ENCODE measurements around the gene MYEOV.

MYEOV gene

GRCh38 chr11:69293819-69294505 lies at the start of gene MYEOV:
MYEOV (plus strand) TSS chr11:69294155; CDS start chr11:69295355, 1,200 bp downstream.
- no peak for DNase-seq (ENCODE audit: low read depth in 2 of 2, low spot score in 1 of 2)

- DNase-seq (ENCODE audit: low read depth in 2 of 2, low spot score in 1 of 2): no peak
Observed at GRCh38 chr11:69244266-69244665, 49.7 kb upstream of the MYEOV start.

DNA sequence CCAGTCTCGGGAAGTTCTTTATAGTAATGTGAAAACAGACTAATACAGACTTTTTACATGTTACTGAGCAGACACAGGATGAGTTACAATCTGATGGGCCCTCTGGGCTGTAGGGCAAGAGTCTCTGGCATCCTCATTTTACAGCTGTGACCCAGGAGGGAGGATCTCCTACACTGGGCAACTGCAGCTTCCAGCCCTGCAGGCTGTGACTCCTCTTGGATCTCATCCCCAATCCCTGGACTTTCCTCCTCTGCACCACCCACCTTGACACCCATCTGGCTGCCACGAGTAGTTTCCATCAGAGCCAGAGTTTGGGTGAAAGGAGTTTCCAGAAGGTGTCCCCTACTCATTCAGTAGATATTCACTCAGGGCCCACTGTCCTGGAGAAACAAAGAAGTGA lies 48.9 kb upstream of the MYEOV start:
- no peak for DNase-seq (ENCODE audit: low read depth in 2 of 2, low spot score in 1 of 2)

DNA sequence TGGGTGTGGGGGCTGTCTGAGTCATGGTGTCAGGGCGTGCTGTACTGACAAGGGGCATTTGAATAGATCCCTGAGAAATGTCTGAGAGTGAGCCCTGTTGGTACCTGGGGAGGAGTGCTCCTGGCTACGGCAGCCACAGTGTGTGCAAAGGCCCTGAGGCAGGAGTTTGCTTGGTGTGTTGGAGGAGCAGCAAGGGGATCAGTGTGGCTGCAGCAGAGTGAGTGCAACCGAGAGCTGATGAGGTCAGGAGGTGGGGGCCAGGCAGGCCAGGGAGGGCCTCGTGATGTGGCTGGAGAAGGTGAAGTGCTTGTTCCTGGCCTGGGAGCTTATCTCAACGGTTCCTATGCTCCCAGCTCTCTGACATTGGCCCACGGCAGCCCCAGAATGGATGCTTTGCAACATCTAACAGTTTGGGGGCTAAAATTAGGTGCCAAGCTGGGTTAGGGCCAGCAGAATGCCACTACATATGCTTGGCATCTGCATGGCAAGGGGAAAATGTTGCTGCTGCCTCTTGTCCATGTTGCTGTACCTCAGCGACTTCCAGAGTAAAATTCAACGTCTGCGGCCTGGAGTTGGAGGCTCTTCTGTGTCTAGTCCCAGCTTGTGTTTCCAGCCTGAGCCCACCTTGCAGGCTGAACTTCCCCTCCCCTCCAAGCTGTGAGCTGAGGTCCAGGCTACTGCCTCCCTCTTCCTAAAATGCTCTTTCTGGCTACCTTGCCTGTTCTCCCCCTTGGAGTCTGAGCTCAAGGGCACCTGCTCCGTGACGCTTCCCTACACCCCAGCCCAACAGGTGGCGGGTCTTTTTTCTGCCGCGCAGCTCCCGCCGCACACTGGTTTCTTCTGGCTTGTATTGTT lies 48.2 kb upstream of the MYEOV start:
- DNase-seq (ENCODE audit: low read depth in 2 of 2, low spot score in 1 of 2): no peak

GRCh38 chr11:69249311-69250185 lies 44.4 kb upstream of the MYEOV start:
- no peak for DNase-seq (ENCODE audit: low read depth in 2 of 2, low spot score in 1 of 2)

GRCh38 chr11:69250186-69251056 lies 43.5 kb upstream of the MYEOV start:
- no peak for DNase-seq (ENCODE audit: low read depth in 2 of 2, low spot score in 1 of 2)

DNA sequence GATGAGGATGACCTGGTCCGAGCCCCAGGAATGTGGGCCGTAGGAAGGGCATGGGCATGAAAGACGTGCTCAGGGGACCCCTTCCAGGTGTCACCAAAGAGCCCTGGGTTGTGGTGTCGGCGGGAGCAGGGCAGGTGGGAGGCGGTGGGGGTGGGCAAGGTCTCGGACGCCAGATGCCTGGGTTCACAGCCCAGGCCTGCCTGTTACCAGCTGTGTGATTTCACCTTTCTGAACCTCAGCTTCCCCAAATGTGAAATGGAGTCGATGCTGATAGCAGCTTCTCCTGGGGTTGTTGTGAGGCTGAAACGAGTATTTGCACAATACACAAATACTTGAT lies 42.9 kb upstream of the MYEOV start:
- DNase-seq (ENCODE audit: low read depth in 2 of 2, low spot score in 1 of 2): no peak

GRCh38 chr11:69251639-69252489 lies 42.1 kb upstream of the MYEOV start:
- DNase-seq (ENCODE audit: low read depth in 2 of 2, low spot score in 1 of 2): no peak

- no peak for DNase-seq (ENCODE audit: low read depth in 2 of 2, low spot score in 1 of 2)
Observed at GRCh38 chr11:69252490-69252837, 41.5 kb upstream of the MYEOV start.

GRCh38 chr11:69253028-69253427 lies 40.9 kb upstream of the MYEOV start:
- no peak for DNase-seq (ENCODE audit: low read depth in 2 of 2, low spot score in 1 of 2)

DNA sequence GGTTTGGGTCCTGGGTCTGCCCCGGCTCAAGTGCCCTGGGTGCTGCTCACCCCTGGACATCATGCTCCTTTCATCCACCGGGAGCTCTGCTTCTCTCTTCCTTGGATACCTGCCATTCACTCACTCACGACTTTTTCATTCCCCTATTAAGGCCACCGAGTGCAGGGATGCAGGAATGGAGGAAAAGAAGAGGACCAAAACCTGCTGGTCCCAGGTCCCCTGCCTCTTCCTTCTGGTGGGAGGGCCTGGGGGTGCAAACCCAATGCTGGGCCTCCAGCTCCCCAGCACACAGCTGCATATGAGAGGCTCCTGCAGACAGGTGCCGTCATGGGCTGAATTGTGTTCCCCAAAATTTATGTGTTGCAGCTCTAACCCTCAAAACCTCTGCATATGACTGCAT lies 36.8 kb upstream of the MYEOV start:
- no peak for DNase-seq (ENCODE audit: low read depth in 2 of 2, low spot score in 1 of 2)

DNA sequence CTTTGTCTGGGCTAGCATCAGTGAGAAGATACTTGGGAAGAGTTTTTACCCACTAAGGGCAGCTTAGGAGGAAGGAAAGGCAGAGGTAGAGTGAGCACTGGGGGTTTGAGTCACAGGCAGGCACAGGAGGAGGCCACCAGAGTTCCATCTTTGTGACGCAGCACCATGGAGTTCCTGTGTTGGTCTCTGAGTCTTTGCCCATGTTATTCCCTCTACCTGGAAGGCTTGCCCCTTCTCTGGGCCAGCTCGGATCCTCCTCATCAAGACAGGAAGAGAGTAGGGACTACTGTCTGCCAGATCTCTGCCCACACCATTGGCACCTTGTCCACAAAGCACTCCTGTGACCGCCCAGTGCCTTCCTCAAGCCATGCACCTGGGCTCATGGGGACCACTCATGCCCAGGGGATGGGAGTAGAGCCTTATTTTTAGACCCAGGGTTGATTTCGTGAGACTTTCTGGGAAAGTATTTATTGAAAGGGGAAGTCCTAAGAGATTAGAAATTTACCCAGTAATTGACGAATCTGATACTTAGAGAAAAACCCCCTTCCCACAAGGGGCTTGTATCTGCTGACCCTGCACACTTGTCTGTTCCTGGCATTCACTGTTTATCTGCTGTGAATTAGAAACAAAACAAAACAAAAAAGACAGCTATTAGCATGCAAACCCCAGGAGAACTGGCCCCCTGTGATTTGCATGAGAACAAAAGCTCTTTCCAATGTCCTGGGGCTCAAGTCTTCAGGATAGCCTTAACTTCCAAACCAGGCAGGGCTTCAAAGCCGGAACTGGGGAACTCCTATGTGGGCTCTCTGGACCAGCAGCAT lies 35.9 kb upstream of the MYEOV start:
- no peak for DNase-seq (ENCODE audit: low read depth in 2 of 2, low spot score in 1 of 2)

DNA sequence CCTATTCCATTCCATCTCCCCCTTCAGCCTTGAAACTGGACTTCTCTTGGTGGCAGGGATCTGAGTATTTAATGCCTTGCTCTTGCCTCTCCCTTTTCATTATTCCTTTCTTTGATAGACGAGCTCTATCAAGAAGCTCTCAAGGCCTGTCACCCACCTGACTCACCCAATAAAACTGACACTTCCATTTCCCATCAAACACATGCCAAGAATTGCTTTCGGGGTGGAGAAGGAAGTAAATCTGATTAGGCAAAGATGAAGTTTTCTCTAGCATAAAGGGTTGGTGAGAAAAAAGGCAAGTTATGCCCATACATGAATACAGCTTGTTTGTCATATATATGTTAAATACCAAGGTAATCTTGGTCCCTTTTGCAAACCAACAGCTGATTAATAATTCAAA lies 34.9 kb upstream of the MYEOV start:
- no peak for DNase-seq (ENCODE audit: low read depth in 2 of 2, low spot score in 1 of 2)

GRCh38 chr11:69260622-69261021 lies 33.3 kb upstream of the MYEOV start:
- DNase-seq (ENCODE audit: low read depth in 2 of 2, low spot score in 1 of 2): no peak

DNA sequence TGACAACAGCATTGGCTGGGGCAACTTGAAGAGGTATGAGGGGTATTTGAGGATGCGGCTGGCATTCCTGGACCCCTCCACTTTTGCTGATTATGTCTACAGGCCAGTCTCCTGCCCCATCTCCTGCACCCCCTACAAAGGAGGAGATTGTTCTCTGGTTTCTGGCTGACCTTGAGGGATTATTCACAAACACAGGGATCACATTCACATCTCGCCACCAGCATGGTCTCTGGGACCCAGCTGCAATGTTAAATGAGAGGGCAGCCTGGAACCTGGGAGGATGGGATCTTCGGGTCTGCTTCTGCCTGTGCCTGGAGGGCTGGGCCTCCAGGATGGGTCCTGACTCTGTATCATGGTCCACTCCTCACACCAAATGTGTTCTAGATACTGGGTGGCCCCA lies 32.8 kb upstream of the MYEOV start:
- no peak for DNase-seq (ENCODE audit: low read depth in 2 of 2, low spot score in 1 of 2)

DNA sequence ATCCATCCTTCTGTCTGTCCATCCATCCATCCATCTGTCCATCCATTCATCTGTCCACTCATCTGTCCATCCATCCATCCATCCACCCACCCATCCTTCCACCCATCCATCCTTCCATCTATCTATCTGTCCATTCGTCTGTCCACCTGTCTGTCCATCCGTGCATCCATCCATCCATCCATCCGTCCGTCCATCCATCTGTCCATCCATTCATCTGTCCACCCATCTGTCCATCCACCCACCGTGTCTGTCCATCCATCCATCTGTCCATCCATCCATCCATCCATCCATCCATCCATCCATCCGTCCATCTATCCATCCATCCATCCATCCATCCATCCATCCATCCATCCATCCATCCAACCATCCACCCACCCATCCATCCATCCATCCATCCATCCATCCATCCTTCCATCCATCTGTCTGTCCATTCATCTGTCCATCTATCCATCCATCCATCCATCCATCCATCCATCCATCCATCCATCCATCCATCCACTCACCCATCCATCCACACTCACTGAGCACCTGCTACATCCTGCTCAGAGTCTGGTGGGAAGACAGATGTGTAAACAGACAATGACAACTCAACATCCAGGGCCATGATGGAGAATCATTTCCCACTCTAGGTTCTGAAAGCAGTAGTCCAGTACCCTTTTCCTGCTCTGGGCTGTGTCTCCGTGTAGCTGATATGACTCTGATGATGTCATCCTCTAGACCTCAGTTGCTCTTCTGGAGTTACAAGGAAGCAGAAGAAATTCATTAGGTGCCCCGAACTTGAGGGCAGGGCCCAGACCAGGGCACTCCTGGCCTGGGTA lies 30.8 kb upstream of the MYEOV start:
- DNase-seq (ENCODE audit: low read depth in 2 of 2, low spot score in 1 of 2): no peak

DNA sequence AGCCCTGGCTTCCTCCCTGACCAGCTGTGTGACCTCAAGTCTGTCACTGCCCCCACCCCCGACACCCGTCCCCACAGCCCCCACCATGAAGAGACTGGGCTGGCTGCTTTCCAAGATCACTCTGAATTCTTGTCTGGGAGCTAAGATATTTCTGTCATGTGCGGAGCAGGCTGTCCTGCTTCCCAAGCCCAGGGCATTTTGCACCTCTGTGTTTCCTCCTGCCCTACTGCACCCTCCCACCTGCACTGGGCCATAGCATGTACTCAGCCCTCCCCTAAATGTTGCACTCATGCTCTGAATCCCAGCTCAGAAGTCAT lies 30.3 kb upstream of the MYEOV start:
- no peak for DNase-seq (ENCODE audit: low read depth in 2 of 2, low spot score in 1 of 2)

GRCh38 chr11:69264486-69264885 lies 29.5 kb upstream of the MYEOV start:
- no peak for DNase-seq (ENCODE audit: low read depth in 2 of 2, low spot score in 1 of 2)
